GM23338 (cell line): Measurements from ENCODE around the gene ZFR2. TPM values are rescaled to one million over a fixed set of nuclear protein-coding genes. Genes with fewer than 3 reads are reported as not detected.

ENCODE experiments used
- ATAC-seq: fragments of 200-7000 bp; cut with Tn5 transposase; 3 replicates; pipeline ENCODE4 v1.9.1; 2020
- DNase-seq: peaks from one replicate; pipeline ENCODE4 v3.0.0-alpha.2; 2015; ENCODE audit warnings: low spot score
- H2AFZ ChIP-seq: fragments of 200-600 bp; sonication (generic); 2 replicates; pipeline ENCODE4 v1.8.0; 2016; ENCODE audit warnings: antibody characterized with exemption, mild to moderate bottlenecking, moderate library complexity
- H3F3A ChIP-seq: fragments of 200-600 bp; sonication (generic); replicated peaks from 2 replicates; pipeline ENCODE4 v1.8.0; 2017; ENCODE audit warnings: antibody characterized with exemption, mixed run types, low read depth
- H3K27ac ChIP-seq: fragments of 200-600 bp; sonication (generic); 2 replicates; pipeline ENCODE4 v1.6.1; 2016; ENCODE audit warnings: low read depth
- H3K27me3 ChIP-seq: fragments of 200-600 bp; sonication (generic); 2 replicates; pipeline ENCODE4 v1.8.0; 2016; ENCODE audit warnings: mild to moderate bottlenecking, mixed run types, moderate library complexity; ENCODE audit not compliant: insufficient read depth
- H3K36me3 ChIP-seq: fragments of 200-600 bp; sonication (generic); 2 replicates; pipeline ENCODE4 v1.8.0; 2016; ENCODE audit warnings: mild to moderate bottlenecking; ENCODE audit not compliant: insufficient read depth
- H3K4me1 ChIP-seq: fragments of 200-600 bp; sonication (generic); 2 replicates; pipeline ENCODE4 v1.8.0; 2016; ENCODE audit warnings: mild to moderate bottlenecking, moderate library complexity; ENCODE audit not compliant: insufficient read depth
- H3K4me2 ChIP-seq: fragments of 200-600 bp; sonication (generic); 2 replicates; pipeline ENCODE4 v1.7.1; 2017; ENCODE audit warnings: mixed run types
- H3K4me3 ChIP-seq: fragments of 200-600 bp; sonication (generic); 2 replicates; pipeline ENCODE4 v1.6.1; 2016; ENCODE audit warnings: mixed run types
- H3K79me2 ChIP-seq: fragments of 200-600 bp; sonication (generic); replicated peaks from 2 replicates; pipeline ENCODE4 v1.8.0; 2017; ENCODE audit warnings: mild to moderate bottlenecking; ENCODE audit not compliant: insufficient read depth
- H3K9me2 ChIP-seq: fragments of 200-600 bp; sonication (generic); 2 replicates; pipeline ENCODE4 v1.8.0; 2017; ENCODE audit not compliant: insufficient read depth
- H4K20me1 ChIP-seq: fragments of 200-600 bp; sonication (generic); replicated peaks from 2 replicates; pipeline ENCODE4 v1.8.0; 2017; ENCODE audit warnings: mild to moderate bottlenecking; ENCODE audit not compliant: insufficient read depth
- H3K27ac Mint-ChIP-seq: 2 replicates; pipeline ENCODE4 v1.8.0; 2020; ENCODE audit warnings: inconsistent platforms, mild to moderate bottlenecking, moderate library complexity, mixed read lengths
- H3K27me3 Mint-ChIP-seq: 3 replicates; pipeline ENCODE4 v1.8.0; 2022; ENCODE audit warnings: low read depth, mild to moderate bottlenecking, moderate library complexity, mixed read lengths, inconsistent platforms; ENCODE audit not compliant: insufficient read depth, poor library complexity
- H3K36me3 Mint-ChIP-seq: 3 replicates; pipeline ENCODE4 v1.8.0; 2021; ENCODE audit warnings: low read depth, mild to moderate bottlenecking, inconsistent platforms, moderate library complexity, mixed read lengths
- H3K4me1 Mint-ChIP-seq: 3 replicates; pipeline ENCODE4 v1.8.0; 2020; ENCODE audit warnings: mild to moderate bottlenecking, inconsistent platforms, mixed read lengths
- H3K4me3 Mint-ChIP-seq: 3 replicates; pipeline ENCODE4 v1.8.0; 2021; ENCODE audit warnings: moderate library complexity, mild to moderate bottlenecking, inconsistent platforms, mixed read lengths
- H3K9me3 Mint-ChIP-seq: 3 replicates; pipeline ENCODE4 v1.8.0; 2020; ENCODE audit warnings: moderate library complexity, mild to moderate bottlenecking, inconsistent platforms, mixed read lengths
- CREB1 ChIP-seq: fragments of 250-450 bp; sonication (Bioruptor Pico); IDR thresholded peaks from 2 replicates; pipeline ENCODE4 v1.5.0; 2020; ENCODE audit warnings: low read depth, mild to moderate bottlenecking, moderate library complexity
- CTCF ChIP-seq, 2 experiments: fragments of 200-600 bp in 1 of 2; sonication (generic) in 1 of 2; conservative IDR thresholded peaks; 2 replicates each; pipeline versions ENCODE4 v1.5.1 to v1.6.1; 2016 to 2017; ENCODE audit warnings: antibody characterized with exemption in 2 of 2, low read depth in 2 of 2, mild to moderate bottlenecking in 2 of 2, moderate library complexity in 1 of 2
- EZH2 ChIP-seq: fragments of 200-600 bp; sonication (generic); IDR thresholded peaks from one replicate; pipeline ENCODE4 v1.8.0; 2017; ENCODE audit warnings: antibody characterized with exemption, mild to moderate bottlenecking, low read depth; ENCODE audit not compliant: unreplicated experiment
- EZH2phosphoT487 ChIP-seq: fragments of 200-600 bp; sonication (generic); IDR thresholded peaks from one replicate; pipeline ENCODE4 v1.8.1; 2018; ENCODE audit warnings: antibody characterized with exemption; ENCODE audit not compliant: unreplicated experiment
- JUNB ChIP-seq: IDR thresholded peaks from one replicate; pipeline ENCODE4 v1.6.1; 2016; ENCODE audit warnings: antibody characterized with exemption; ENCODE audit not compliant: unreplicated experiment
- NANOG ChIP-seq: IDR thresholded peaks from 2 replicates; pipeline ENCODE4 v1.6.1; 2016; ENCODE audit warnings: antibody characterized with exemption, borderline replicate concordance
- REST ChIP-seq: IDR thresholded peaks from one replicate; pipeline ENCODE4 v1.6.1; 2018; ENCODE audit warnings: antibody characterized with exemption; ENCODE audit not compliant: unreplicated experiment
- STAT1 ChIP-seq: IDR thresholded peaks from one replicate; pipeline ENCODE4 v1.6.1; 2016; ENCODE audit warnings: antibody characterized with exemption; ENCODE audit not compliant: unreplicated experiment
- ZNF114 ChIP-seq: fragments of 250-450 bp; sonication (Bioruptor Pico); IDR thresholded peaks from 2 replicates; pipeline ENCODE4 v1.5.0; 2020; ENCODE audit warnings: mild to moderate bottlenecking, moderate library complexity
- polyA plus RNA-seq: library from polyadenylated mRNA; unstranded; fragments of >200 nt; fragmentation: Nextera tagmentation; extraction: Ambion mirVana; gene quantifications from 2 replicates; pipeline ENCODE4 v1.2.1, GENCODE V29; 2016
- total RNA-seq: library from RNA; depleted of rRNA; stranded (reverse); fragments of >200 nt; shearing (Covaris generic); gene quantifications from 2 replicates; pipeline ENCODE4 v1.2.3, GENCODE V29; 2014

The ZFR2 gene
- total and polyA plus RNA-seq, 2 experiments from 2014 or later: 15.8 to 31.3 TPM

GRCh38 chr19:3774621-3775373, 94.0 kb downstream of the ZFR2 start (continued):
- TF ChIP-seq STAT1 (no peak), REST (no peak)

- Mint-ChIP-seq H3K4me3 (no peak overlapping the region; the same call in 2 of the 3 replicates), H3K27ac (no peak overlapping the region), H3K27me3 (peaks cover 6% of the 10 kb centered on the region), H3K9me3 (no peaks in the 10 kb centered on the region; the same call in 1 of the 3 replicates), H3K4me1 (peaks cover 8% of the 10 kb centered on the region), H3K36me3 (peaks cover under 1% of the 10 kb centered on the region; the same call in 2 of the 3 replicates)
- Histone ChIP-seq H3K79me2 (no peaks in the 10 kb centered on the region), H2AFZ (no peak overlapping the region), H3K36me3 (no peaks in the 10 kb centered on the region), H3K27me3 (no peaks in the 10 kb centered on the region), H3K4me2 (no peak overlapping the region), H3K4me3 (no peak overlapping the region), H3F3A (0 out of 2 replicates have a peak, but pooled peaks cover 3% of the 10 kb centered on the region), H3K9me2 (no peaks in the 10 kb centered on the region), H3K27ac (no peak overlapping the region), H4K20me1 (no peaks in the 10 kb centered on the region), H3K4me1 (no peaks in the 10 kb centered on the region)
- ATAC-seq (no peak), DNase-seq (no peak)
- TF ChIP-seq NANOG (no peak), CREB1 (CRISPR knock-in tag) (no peak), REST (no peak), CTCF (conservative IDR thresholded peaks at IDR 0.05; ENCODE audit: low read depth in 2 of 2) (no peak), EZH2phosphoT487 (no peak), EZH2 (no peak), JUNB (no peak), STAT1 (no peak), ZNF114 (no peak)
These were observed 94.9 kb downstream of the ZFR2 start for GRCh38 chr19:3773814-3774515.
